NB4 (cell line): Measurements from ENCODE around the gene RAMP3.

Source experiments
- CTCF ChIP-seq: IDR thresholded peaks from one replicate; pipeline ENCODE4 v1.5.1; 2012; ENCODE audit warnings: low read depth, low read length
- MYC ChIP-seq: IDR thresholded peaks from 2 replicates; pipeline ENCODE4 v1.6.1; 2011; ENCODE audit warnings: low read depth, low read length
- POLR2A ChIP-seq: IDR thresholded peaks from 2 replicates; pipeline ENCODE4 v1.6.1; 2011; ENCODE audit warnings: mild to moderate bottlenecking; ENCODE audit not compliant: insufficient read length; ENCODE audit errors: extremely low read depth

DNA sequence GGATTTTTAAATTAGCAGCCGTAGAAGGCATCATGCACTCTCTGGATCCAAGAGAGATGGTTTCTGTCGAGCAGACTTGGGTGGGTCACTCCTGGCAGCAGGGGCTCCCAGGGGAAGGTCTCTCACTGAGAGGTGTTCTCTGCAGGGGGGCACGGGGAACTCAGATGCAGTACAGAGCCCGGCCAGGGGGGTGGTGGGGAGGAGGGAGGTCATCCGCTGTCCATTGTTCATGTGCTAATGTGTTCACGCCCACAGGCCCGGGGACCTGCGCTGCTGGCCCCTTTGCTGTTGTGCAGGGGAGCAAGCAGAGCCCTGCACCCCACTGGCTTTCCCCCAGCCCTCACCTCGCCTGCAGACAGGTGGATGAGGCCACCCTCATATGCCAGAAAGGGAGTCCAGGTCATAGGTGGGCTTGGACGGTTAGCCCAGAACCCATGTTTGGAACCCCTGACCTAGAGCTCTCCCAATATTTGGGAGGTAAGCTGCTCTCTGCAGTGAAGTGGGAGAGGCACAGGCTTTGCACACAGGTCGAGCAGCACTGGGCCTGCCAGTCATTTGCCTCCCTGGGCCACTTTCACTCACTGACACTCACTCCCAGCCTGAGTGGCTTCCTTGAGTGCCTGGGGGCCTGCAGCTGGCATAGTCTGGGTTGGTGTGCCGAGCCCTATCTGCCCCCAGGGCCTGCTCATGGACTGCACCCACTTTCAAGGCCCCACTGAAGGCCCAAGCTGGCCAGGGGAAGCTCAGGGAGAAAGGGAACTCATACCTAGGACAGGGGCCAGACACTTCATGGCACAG lies 33.5 kb upstream of the RAMP3 start:
- TF ChIP-seq CTCF (no peak), POLR2A (no peak), MYC (no peak)
